Endothelial cell (in vitro differentiated cells): Measurements from ENCODE around the gene RPS3. TPM values are rescaled to one million over a fixed set of nuclear protein-coding genes. Genes with fewer than 3 reads are reported as not detected.
"Not testable (repeated sequence)": the region's sequence is repeated elsewhere in the genome, so short reads cannot be mapped to it uniquely, and the experiment has no call there.

ENCODE experiments used
- DNase-seq: peaks from one replicate; pipeline ENCODE4 v3.0.0; 2021; ENCODE audit warnings: low spot score
- H3K27ac Mint-ChIP-seq: one replicate; pipeline ENCODE4 v1.8.0; 2021; ENCODE audit warnings: mixed read lengths, inconsistent platforms; ENCODE audit not compliant: unreplicated experiment
- H3K27me3 Mint-ChIP-seq: one replicate; pipeline ENCODE4 v1.8.0; 2021; ENCODE audit warnings: mild to moderate bottlenecking, moderate library complexity, mixed read lengths, inconsistent platforms; ENCODE audit not compliant: unreplicated experiment
- H3K36me3 Mint-ChIP-seq: one replicate; pipeline ENCODE4 v1.8.0; 2021; ENCODE audit warnings: mild to moderate bottlenecking, low read depth, mixed read lengths, inconsistent platforms; ENCODE audit not compliant: unreplicated experiment
- H3K4me1 Mint-ChIP-seq: one replicate; pipeline ENCODE4 v1.8.0; 2021; ENCODE audit warnings: mild to moderate bottlenecking, mixed read lengths, inconsistent platforms; ENCODE audit not compliant: unreplicated experiment
- H3K4me3 Mint-ChIP-seq: one replicate; pipeline ENCODE4 v1.8.0; 2021; ENCODE audit warnings: mild to moderate bottlenecking, mixed read lengths, inconsistent platforms; ENCODE audit not compliant: unreplicated experiment
- H3K9me3 Mint-ChIP-seq: one replicate; pipeline ENCODE4 v1.8.0; 2021; ENCODE audit warnings: mixed read lengths, inconsistent platforms; ENCODE audit not compliant: unreplicated experiment
- total RNA-seq: library from RNA; stranded (reverse); fragmentation: NEBNext Ultra II Directional; extraction: Animal tissue kit (Norgen Biotek cat#: 25700); gene quantifications from one replicate; pipeline ENCODE4 v1.2.1, GENCODE V29; 2021; ENCODE audit not compliant: unreplicated experiment
- TF ChIP-seq, protein P1 (sequence below): fragments of 200-600 bp; sonication (generic); IDR thresholded peaks from one replicate; pipeline ENCODE4 v1.5.0; 2021; ENCODE audit warnings: antibody characterized with exemption; ENCODE audit not compliant: unreplicated experiment

Gene RPS3
- total RNA-seq, 1 donor from 2014 or later, result 3,784 TPM

GRCh38 chr11:75374646-75375045 lies 24.7 kb upstream of the RPS3 start:
- Mint-ChIP-seq H3K9me3 (no peaks in the 10 kb centered on the region), H3K27me3 (peaks cover 5% of the 10 kb centered on the region), H3K4me1 (peaks cover 16% of the 10 kb centered on the region), H3K4me3 (no peak overlapping the region), H3K27ac (no peak overlapping the region), H3K36me3 (peaks cover 4% of the 10 kb centered on the region)
- no peak for DNase-seq
- TF ChIP-seq, protein P1, sequence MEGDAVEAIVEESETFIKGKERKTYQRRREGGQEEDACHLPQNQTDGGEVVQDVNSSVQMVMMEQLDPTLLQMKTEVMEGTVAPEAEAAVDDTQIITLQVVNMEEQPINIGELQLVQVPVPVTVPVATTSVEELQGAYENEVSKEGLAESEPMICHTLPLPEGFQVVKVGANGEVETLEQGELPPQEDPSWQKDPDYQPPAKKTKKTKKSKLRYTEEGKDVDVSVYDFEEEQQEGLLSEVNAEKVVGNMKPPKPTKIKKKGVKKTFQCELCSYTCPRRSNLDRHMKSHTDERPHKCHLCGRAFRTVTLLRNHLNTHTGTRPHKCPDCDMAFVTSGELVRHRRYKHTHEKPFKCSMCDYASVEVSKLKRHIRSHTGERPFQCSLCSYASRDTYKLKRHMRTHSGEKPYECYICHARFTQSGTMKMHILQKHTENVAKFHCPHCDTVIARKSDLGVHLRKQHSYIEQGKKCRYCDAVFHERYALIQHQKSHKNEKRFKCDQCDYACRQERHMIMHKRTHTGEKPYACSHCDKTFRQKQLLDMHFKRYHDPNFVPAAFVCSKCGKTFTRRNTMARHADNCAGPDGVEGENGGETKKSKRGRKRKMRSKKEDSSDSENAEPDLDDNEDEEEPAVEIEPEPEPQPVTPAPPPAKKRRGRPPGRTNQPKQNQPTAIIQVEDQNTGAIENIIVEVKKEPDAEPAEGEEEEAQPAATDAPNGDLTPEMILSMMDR, result no peak

- no peak for DNase-seq
- H3K36me3 Mint-ChIP-seq, result peaks cover 4% of the 10 kb centered on the region
- no peak overlapping the region for H3K27ac Mint-ChIP-seq
- peaks cover 3% of the 10 kb centered on the region for H3K27me3 Mint-ChIP-seq
- TF ChIP-seq, protein P1, result no peak
- no peaks in the 10 kb centered on the region for H3K9me3 Mint-ChIP-seq
- H3K4me1 Mint-ChIP-seq, result peaks cover 11% of the 10 kb centered on the region
- no peak overlapping the region for H3K4me3 Mint-ChIP-seq
Measured at GRCh38 chr11:75375626-75376025, 23.7 kb upstream of the RPS3 start.

DNA sequence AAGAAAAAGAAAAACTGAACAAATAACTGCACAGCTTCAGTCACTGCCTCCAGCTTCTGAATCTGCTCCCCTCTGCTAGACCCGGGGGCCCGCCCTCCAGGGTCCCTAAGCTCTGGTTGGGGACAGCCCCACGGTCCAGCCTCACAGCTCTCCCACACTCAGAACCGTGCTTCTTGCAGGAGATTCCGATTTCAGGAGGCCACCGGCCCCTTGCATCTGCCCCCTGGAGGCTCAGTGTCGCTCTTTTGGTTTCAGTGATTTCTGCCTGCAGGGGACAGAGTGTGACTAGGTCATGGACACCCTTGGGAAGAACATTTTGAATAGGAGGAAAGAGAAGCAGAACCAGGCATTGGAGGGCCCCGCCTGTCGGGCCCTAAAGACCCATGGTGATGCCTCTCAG lies 23.1 kb upstream of the RPS3 start:
- H3K9me3 Mint-ChIP-seq, result no peaks in the 10 kb centered on the region
- TF ChIP-seq, protein P1, result no peak
- H3K4me1 Mint-ChIP-seq, result peaks cover 11% of the 10 kb centered on the region
- no peak for DNase-seq
- H3K36me3 Mint-ChIP-seq, result peaks cover 4% of the 10 kb centered on the region
- H3K27ac Mint-ChIP-seq, result no peak overlapping the region
- no peak overlapping the region for H3K4me3 Mint-ChIP-seq
- H3K27me3 Mint-ChIP-seq, result peaks cover 3% of the 10 kb centered on the region

- H3K36me3 Mint-ChIP-seq, DNase-seq, H3K9me3 Mint-ChIP-seq, H3K4me3 Mint-ChIP-seq, H3K27me3 Mint-ChIP-seq, H3K27ac Mint-ChIP-seq: not testable (repeated sequence)
- peaks cover 11% of the 10 kb centered on the region for H3K4me1 Mint-ChIP-seq
Measured at GRCh38 chr11:75378776-75379175, 20.5 kb upstream of the RPS3 start.

- TF ChIP-seq, protein P1, result no peak
- Mint-ChIP-seq H3K4me3 (no peak overlapping the region), H3K4me1 (peaks cover 11% of the 10 kb centered on the region), H3K36me3 (no peaks in the 10 kb centered on the region), H3K9me3 (no peaks in the 10 kb centered on the region), H3K27me3 (no peaks in the 10 kb centered on the region), H3K27ac (no peak overlapping the region)
- no peak for DNase-seq
Measured at GRCh38 chr11:75380245-75380644, 19.1 kb upstream of the RPS3 start.
